Mesendoderm (in vitro differentiated cells): ENCODE measurements around the gene TENT5C.

Experiments
- DNase-seq: peaks from one replicate; pipeline ENCODE4 v3.0.0; 2013
- H2AK5ac ChIP-seq: 2 replicates; pipeline ENCODE4 v1.6.1; 2013; ENCODE audit warnings: low read length, inconsistent platforms
- H2BK120ac ChIP-seq: 2 replicates; pipeline ENCODE4 v1.6.1; 2013; ENCODE audit warnings: low read depth, mild to moderate bottlenecking, low read length, moderate library complexity, mixed read lengths
- H2BK15ac ChIP-seq: replicated peaks from 2 replicates; pipeline ENCODE4 v1.6.1; 2013; ENCODE audit warnings: low read depth, mild to moderate bottlenecking, moderate library complexity
- H2BK5ac ChIP-seq: 2 replicates; pipeline ENCODE4 v1.6.1; 2013; ENCODE audit warnings: low read length, inconsistent platforms
- H3K18ac ChIP-seq: 2 replicates; pipeline ENCODE4 v1.6.1; 2013; ENCODE audit warnings: mild to moderate bottlenecking, low read length, mixed read lengths
- H3K23ac ChIP-seq: one replicate; pipeline ENCODE4 v1.6.1; 2013; ENCODE audit warnings: low read length
- H3K27ac ChIP-seq: 2 replicates; pipeline ENCODE4 v1.5.1; 2013; ENCODE audit warnings: low read depth, mild to moderate bottlenecking, inconsistent platforms, low read length, moderate library complexity
- H3K27me3 ChIP-seq: 2 replicates; pipeline ENCODE4 v1.6.1; 2013; ENCODE audit warnings: low read length, control low read depth, mild to moderate bottlenecking, inconsistent platforms; ENCODE audit not compliant: insufficient read depth, poor library complexity
- H3K36me3 ChIP-seq: 2 replicates; pipeline ENCODE4 v1.6.1; 2013; ENCODE audit warnings: low read length, inconsistent platforms; ENCODE audit not compliant: control insufficient read depth, insufficient read depth
- H3K4ac ChIP-seq: one replicate; pipeline ENCODE4 v1.6.1; 2013; ENCODE audit warnings: low read depth, mild to moderate bottlenecking, low read length, moderate library complexity
- H3K4me1 ChIP-seq: 2 replicates; pipeline ENCODE4 v1.6.1; 2013; ENCODE audit warnings: low read depth, low read length, inconsistent platforms; ENCODE audit not compliant: control insufficient read depth
- H3K4me2 ChIP-seq: 2 replicates; pipeline ENCODE4 v1.6.1; 2013; ENCODE audit warnings: low read length
- H3K4me3 ChIP-seq: 2 replicates; pipeline ENCODE4 v1.5.1; 2013; ENCODE audit warnings: mild to moderate bottlenecking, low read length
- H3K56ac ChIP-seq: one replicate; pipeline ENCODE4 v1.6.1; 2013; ENCODE audit warnings: low read length
- H3K79me1 ChIP-seq: 2 replicates; pipeline ENCODE4 v1.6.1; 2013; ENCODE audit warnings: low read length, inconsistent platforms
- H3K79me2 ChIP-seq: 2 replicates; pipeline ENCODE4 v1.6.1; 2013; ENCODE audit warnings: mild to moderate bottlenecking, low read length; ENCODE audit not compliant: control insufficient read depth, insufficient read depth
- H3K9ac ChIP-seq: 2 replicates; pipeline ENCODE4 v1.6.1; 2013; ENCODE audit warnings: low read length, inconsistent platforms
- H4K5ac ChIP-seq: one replicate; pipeline ENCODE4 v1.6.1; 2013; ENCODE audit warnings: low read length
- H4K8ac ChIP-seq: one replicate; pipeline ENCODE4 v1.6.1; 2013; ENCODE audit warnings: low read depth, mild to moderate bottlenecking, control low read depth, low read length, moderate library complexity
- WGBS: extraction: QIAGEN DNeasy Blood & Tissue Kit; methylation state at CpG from one replicate; pipeline ENCODE4 v1.1.7; 2013; ENCODE audit warnings: low lambda C conversion rate, missing lambda C conversion rate; ENCODE audit not compliant: insufficient coverage; ENCODE audit errors: extremely low coverage; 5-methylcytosine and 5-hydroxymethylcytosine counted together

The TENT5C gene

DNA sequence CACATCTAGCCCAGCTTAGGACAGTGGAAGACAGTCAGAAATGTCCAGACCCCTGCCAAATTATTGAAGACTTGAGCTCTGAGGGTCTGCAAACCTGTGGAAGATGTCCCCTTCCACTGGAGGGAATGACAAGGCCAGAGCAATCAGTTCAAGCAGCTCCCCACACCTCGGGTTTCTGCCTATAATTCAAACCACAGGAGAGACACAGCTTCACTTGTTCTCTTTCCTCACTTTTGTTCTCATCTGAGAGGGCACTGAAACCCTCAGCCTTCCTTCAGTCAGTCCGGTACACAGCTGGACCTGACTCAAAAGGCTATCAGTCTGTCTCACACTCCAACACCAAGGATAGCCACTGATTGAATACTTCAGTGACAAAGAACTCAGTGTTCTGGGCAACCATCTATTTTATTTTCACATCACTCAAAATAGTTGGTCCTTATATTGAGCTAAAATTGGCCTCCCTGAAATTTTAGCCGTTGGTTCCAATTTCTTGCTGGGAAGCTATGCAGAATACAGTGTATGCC, 70.1 kb downstream of the TENT5C start:
- Histone ChIP-seq H3K4me1 (peaks cover 2% of the 10 kb centered on the region), H3K79me2 (no peaks in the 10 kb centered on the region), H3K23ac (no peak overlapping the region), H3K18ac (no peak overlapping the region), H3K79me1 (no peaks in the 10 kb centered on the region), H3K27ac (no peak overlapping the region), H2BK5ac (no peak overlapping the region), H4K5ac (no peak overlapping the region), H4K8ac (no peak overlapping the region), H2AK5ac (no peak overlapping the region), H3K27me3 (no peaks in the 10 kb centered on the region), H3K4me3 (no peak overlapping the region), H2BK120ac (no peak overlapping the region), H2BK15ac (no peak overlapping the region), H3K4ac (no peak overlapping the region), H3K4me2 (no peak overlapping the region), H3K36me3 (no peaks in the 10 kb centered on the region), H3K56ac (no peak overlapping the region), H3K9ac (no peak overlapping the region)
- no peak for DNase-seq
- no CpG with 5 or more reads among the region's 3 CpGs for WGBS

DNA sequence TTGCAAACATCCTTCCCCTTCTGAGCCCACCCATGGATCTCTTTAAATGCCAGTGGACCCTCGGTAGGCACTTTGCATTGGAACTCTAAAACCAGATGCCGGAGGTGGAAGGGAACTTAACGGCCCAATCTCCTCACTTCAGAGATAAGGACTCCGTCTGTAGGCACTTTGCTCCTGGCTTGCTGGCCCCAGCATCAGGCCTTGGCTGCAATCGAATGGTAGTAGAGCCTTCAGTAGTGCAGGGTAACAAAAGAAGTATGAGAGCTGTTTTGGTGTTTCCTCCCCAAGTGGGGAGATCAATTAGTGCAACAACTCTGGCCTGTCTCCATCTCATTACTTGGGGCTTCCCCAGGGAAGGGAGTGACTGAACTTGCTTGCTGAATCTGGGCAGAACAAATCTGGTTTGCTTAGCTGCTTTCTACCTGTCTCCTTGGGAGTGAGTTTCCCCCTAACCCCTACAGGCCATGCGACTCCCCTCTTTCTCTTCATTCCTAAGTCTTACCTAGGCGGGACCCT, 70.8 kb downstream of the TENT5C start:
- Histone ChIP-seq H3K79me1 (no peaks in the 10 kb centered on the region), H3K18ac (no peak overlapping the region), H3K9ac (no peak overlapping the region), H3K27me3 (no peaks in the 10 kb centered on the region), H3K4ac (no peak overlapping the region), H4K8ac (no peak overlapping the region), H3K79me2 (no peaks in the 10 kb centered on the region), H3K23ac (no peak overlapping the region), H3K27ac (no peak overlapping the region), H4K5ac (no peak overlapping the region), H3K4me3 (no peak overlapping the region), H2BK5ac (no peak overlapping the region), H3K56ac (no peak overlapping the region), H2BK120ac (no peak overlapping the region), H2BK15ac (no peak overlapping the region), H3K4me2 (no peak overlapping the region), H3K36me3 (no peaks in the 10 kb centered on the region), H2AK5ac (no peak overlapping the region), H3K4me1 (peaks cover 2% of the 10 kb centered on the region)
- DNase-seq, result no peak
- WGBS, result no CpG with 5 or more reads among the region's 7 CpGs
